CD4-positive, alpha-beta T cell (primary cell): ENCODE measurements around the gene SLC5A2. TPM values are rescaled to one million over a fixed set of nuclear protein-coding genes. Genes with fewer than 3 reads are reported as not detected.

Source experiments
- ATAC-seq: fragments of 200-7000 bp; cut with Tn5 transposase; one replicate; pipeline ENCODE4 v1.10.0; 2022; ENCODE audit warnings: mild to moderate bottlenecking; ENCODE audit not compliant: poor library complexity
- CTCF ChIA-PET: fragments of 350-600 bp; sonication (Branson Sonifier 250); formaldehyde crosslinking; loops from one replicate; lab custom pipeline; 2021; ENCODE audit warnings: antibody characterized with exemption, inconsistent platforms; lab: Charles Lee
- POLR2A ChIA-PET: fragments of 350-600 bp; sonication (Branson Sonifier 250); formaldehyde crosslinking; loops from one replicate; lab custom pipeline; 2021; ENCODE audit warnings: antibody characterized with exemption, inconsistent platforms; lab: Charles Lee
- DNase-seq, 14 experiments: peaks; one replicate each; pipeline ENCODE4 v3.0.0-alpha.2; 2013 to 2020; ENCODE audit warnings: mixed read lengths in 2 of 14
- H3K27ac ChIP-seq, 2 donors: one replicate each; pipeline versions ENCODE4 v1.5.1 to v1.7.0; 2013; ENCODE audit warnings: low read length in 2 of 2, low read depth in 1 of 2, mild to moderate bottlenecking in 1 of 2
- H3K27me3 ChIP-seq, 2 experiments: 1 replicate in 1 of 2; 2 replicates in 1 of 2; pipeline versions ENCODE4 v1.6.1 to v1.7.0; 2013; ENCODE audit warnings: low read length in 2 of 2, control low read depth in 1 of 2, mild to moderate bottlenecking in 1 of 2, moderate library complexity in 1 of 2; ENCODE audit not compliant: insufficient read depth in 2 of 2, control insufficient read depth in 1 of 2
- H3K36me3 ChIP-seq: one replicate; pipeline ENCODE4 v1.6.1; 2013; ENCODE audit warnings: low read length, control low read depth; ENCODE audit not compliant: insufficient read depth
- H3K4me1 ChIP-seq: one replicate; pipeline ENCODE4 v1.6.1; 2013; ENCODE audit warnings: low read length, control low read depth; ENCODE audit not compliant: insufficient read depth
- H3K4me3 ChIP-seq: one replicate; pipeline ENCODE4 v1.5.1; 2013; ENCODE audit warnings: mild to moderate bottlenecking, low read length, moderate library complexity
- H3K9me3 ChIP-seq, 2 experiments: 1 replicate in 1 of 2; 2 replicates in 1 of 2; pipeline versions ENCODE4 v1.6.1 to v1.7.0; 2013; ENCODE audit warnings: low read length in 2 of 2, mild to moderate bottlenecking in 2 of 2, control low read depth in 1 of 2, moderate library complexity in 1 of 2; ENCODE audit not compliant: control insufficient read depth in 1 of 2, insufficient read depth in 1 of 2
- H3K27ac Mint-ChIP-seq: one replicate; pipeline ENCODE4 v1.8.0; 2020; ENCODE audit warnings: mixed read lengths
- H3K27me3 Mint-ChIP-seq: one replicate; pipeline ENCODE4 v1.8.0; 2021; ENCODE audit warnings: mixed read lengths
- H3K36me3 Mint-ChIP-seq: one replicate; pipeline ENCODE4 v1.8.0; 2021; ENCODE audit warnings: low read depth, mixed read lengths
- H3K4me1 Mint-ChIP-seq: one replicate; pipeline ENCODE4 v1.8.0; 2021; ENCODE audit warnings: low read depth, mixed read lengths
- H3K4me3 Mint-ChIP-seq: one replicate; pipeline ENCODE4 v1.8.0; 2020; ENCODE audit warnings: mild to moderate bottlenecking, mixed read lengths
- H3K9me3 Mint-ChIP-seq: one replicate; pipeline ENCODE4 v1.8.0; 2020; ENCODE audit warnings: mixed read lengths
- intact Hi-C, 2 experiments: fragments of 100-400 bp; cut with DNase I in 1 of 2; cut with micrococcal nuclease in 1 of 2; formaldehyde crosslinking; loops; one replicate each; pipeline versions ENCODE4 v1.15.1 to v1.9.0; 2023 to 2025; cut with DNase I, micrococcal nuclease
- total RNA-seq, 174 experiments: library from RNA in 2 of 174; stranded (reverse) in 2 of 174; gene quantifications; one replicate each; pipeline ENCODE4 v1.2.3 and lab custom pipeline; 2021 to 2026
- TF ChIP-seq, protein P1 (sequence below): fragments of 200-600 bp; IDR thresholded peaks from one replicate; pipeline ENCODE4 v1.8.0; 2022; ENCODE audit warnings: antibody characterized with exemption, mild to moderate bottlenecking

SLC5A2 gene
- total RNA-seq, 2 experiments from 2014 or later, result 4.1 to 5.3 TPM

- Mint-ChIP-seq H3K27ac (peak overlapping the region; percentile 98), H3K36me3 (peaks cover 38% of the 10 kb centered on the region), H3K9me3 (no peaks in the 10 kb centered on the region), H3K4me3 (no peak overlapping the region), H3K4me1 (peaks cover 36% of the 10 kb centered on the region), H3K27me3 (no peaks in the 10 kb centered on the region)
- peaks cover 25% of the 10 kb centered on the region for H3K36me3 ChIP-seq
- no peak overlapping the region for H3K4me3 ChIP-seq
- intact Hi-C loops, result no loop called here
- ATAC-seq (no peak), DNase-seq (peak in 1 of 14 experiments; percentile 17)
- no peak overlapping the region for H3K27ac ChIP-seq
- POLR2A ChIA-PET, result interaction anchor here (0.7 to 4.4 kb wide), 16 partner anchors 10 to 412 kb away, joined by 3 to 69 read pairs (median 8); partner anchors contain the start of genes FUS, KAT8, RUSF1 and TGFB1I1
- no peaks in the 10 kb centered on the region for H3K27me3 ChIP-seq
- peaks cover 0 to 6% of the 10 kb centered on the region in 2 experiments for H3K9me3 ChIP-seq
- TF ChIP-seq, protein P1, sequence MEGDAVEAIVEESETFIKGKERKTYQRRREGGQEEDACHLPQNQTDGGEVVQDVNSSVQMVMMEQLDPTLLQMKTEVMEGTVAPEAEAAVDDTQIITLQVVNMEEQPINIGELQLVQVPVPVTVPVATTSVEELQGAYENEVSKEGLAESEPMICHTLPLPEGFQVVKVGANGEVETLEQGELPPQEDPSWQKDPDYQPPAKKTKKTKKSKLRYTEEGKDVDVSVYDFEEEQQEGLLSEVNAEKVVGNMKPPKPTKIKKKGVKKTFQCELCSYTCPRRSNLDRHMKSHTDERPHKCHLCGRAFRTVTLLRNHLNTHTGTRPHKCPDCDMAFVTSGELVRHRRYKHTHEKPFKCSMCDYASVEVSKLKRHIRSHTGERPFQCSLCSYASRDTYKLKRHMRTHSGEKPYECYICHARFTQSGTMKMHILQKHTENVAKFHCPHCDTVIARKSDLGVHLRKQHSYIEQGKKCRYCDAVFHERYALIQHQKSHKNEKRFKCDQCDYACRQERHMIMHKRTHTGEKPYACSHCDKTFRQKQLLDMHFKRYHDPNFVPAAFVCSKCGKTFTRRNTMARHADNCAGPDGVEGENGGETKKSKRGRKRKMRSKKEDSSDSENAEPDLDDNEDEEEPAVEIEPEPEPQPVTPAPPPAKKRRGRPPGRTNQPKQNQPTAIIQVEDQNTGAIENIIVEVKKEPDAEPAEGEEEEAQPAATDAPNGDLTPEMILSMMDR, result no peak
- CTCF ChIA-PET, result interaction anchor here (0.6 to 6.2 kb wide), 14 partner anchors 14 to 456 kb away, joined by 3 to 27 read pairs (median 4); partner anchors contain the start of genes RUSF1 and ZNF843
- H3K4me1 ChIP-seq, result peaks cover 45% of the 10 kb centered on the region
Measured at GRCh38 chr16:31461201-31461920, 21.6 kb upstream of the SLC5A2 start.

DNA sequence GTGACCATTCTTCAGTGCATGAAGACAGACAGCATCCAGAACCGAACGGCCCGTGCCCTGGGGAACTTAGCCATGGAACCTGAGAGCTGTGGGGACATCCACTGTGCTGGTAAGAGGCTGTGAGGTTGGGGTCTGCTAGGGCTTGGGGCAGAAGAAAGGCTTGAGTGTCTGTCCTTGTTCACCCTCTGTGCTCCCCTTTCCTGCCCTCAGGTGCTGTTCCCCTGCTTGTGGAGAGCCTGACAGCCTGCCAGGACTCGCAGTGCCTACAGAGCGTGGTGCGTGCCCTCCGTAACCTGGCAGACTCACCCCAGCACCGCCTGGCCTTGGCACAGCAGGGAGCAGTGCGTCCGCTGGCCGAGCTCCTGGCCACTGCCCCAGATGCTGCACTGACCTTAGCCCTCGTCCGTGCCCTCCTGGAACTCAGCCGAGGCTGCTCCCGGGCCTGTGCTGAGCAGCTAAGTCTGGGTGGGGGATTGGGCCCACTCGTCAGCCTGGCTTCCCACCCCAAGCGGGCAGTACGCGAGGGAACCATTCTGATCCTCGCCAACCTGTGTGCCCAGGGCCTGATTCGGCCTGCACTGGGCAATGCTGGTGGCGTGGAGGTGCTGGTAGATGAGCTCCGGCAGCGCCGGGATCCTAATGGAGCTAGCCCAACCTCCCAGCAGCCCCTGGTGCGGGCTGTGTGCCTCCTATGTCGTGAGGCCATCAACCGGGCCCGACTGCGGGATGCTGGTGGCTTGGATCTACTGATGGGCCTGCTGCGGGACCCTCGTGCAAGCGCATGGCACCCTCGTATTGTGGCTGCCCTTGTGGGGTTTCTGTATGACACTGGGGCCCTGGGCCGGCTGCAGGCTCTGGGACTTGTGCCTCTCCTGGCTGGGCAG is 20.8 kb upstream of the SLC5A2 start:
- Mint-ChIP-seq H3K4me3 (no peak overlapping the region), H3K9me3 (no peaks in the 10 kb centered on the region), H3K27ac (no peak overlapping the region), H3K36me3 (peaks cover 45% of the 10 kb centered on the region), H3K4me1 (peaks cover 29% of the 10 kb centered on the region), H3K27me3 (no peaks in the 10 kb centered on the region)
- DNase-seq (peak in 1 of 14 experiments; percentile 38), ATAC-seq (no peak)
- peaks cover 30% of the 10 kb centered on the region for H3K36me3 ChIP-seq
- peaks cover 45% of the 10 kb centered on the region for H3K4me1 ChIP-seq
- peaks cover 0 to 4% of the 10 kb centered on the region in 2 experiments for H3K9me3 ChIP-seq
- CTCF ChIA-PET, result no interaction called here
- TF ChIP-seq, protein P1, result no peak
- no peaks in the 10 kb centered on the region for H3K27me3 ChIP-seq
- intact Hi-C loops, result no loop called here
- no peak overlapping the region for H3K27ac ChIP-seq
- POLR2A ChIA-PET, result no interaction called here
- no peak overlapping the region for H3K4me3 ChIP-seq

GRCh38 chr16:31464348-31464769 is 18.6 kb upstream of the SLC5A2 start:
- TF ChIP-seq, protein P1, result no peak
- POLR2A ChIA-PET, result no interaction called here
- ATAC-seq, result no peak

More at GRCh38 chr16:31464348-31464769, 18.6 kb upstream of the SLC5A2 start:
- Histone ChIP-seq H3K36me3 (peaks cover 30% of the 10 kb centered on the region), H3K4me1 (peaks cover 38% of the 10 kb centered on the region), H3K9me3 (no peaks in the 10 kb centered on the region), H3K27ac (no peak overlapping the region), H3K27me3 (no peaks in the 10 kb centered on the region), H3K4me3 (no peak overlapping the region)
- no peak for DNase-seq
- Mint-ChIP-seq H3K4me1 (peaks cover 18% of the 10 kb centered on the region), H3K36me3 (peaks cover 42% of the 10 kb centered on the region), H3K27me3 (no peaks in the 10 kb centered on the region), H3K9me3 (no peaks in the 10 kb centered on the region), H3K27ac (no peak overlapping the region), H3K4me3 (no peak overlapping the region)
- CTCF ChIA-PET, result no interaction called here
- intact Hi-C loops, result no loop called here
